ENCODE results near the gene SPTB.

DNA sequence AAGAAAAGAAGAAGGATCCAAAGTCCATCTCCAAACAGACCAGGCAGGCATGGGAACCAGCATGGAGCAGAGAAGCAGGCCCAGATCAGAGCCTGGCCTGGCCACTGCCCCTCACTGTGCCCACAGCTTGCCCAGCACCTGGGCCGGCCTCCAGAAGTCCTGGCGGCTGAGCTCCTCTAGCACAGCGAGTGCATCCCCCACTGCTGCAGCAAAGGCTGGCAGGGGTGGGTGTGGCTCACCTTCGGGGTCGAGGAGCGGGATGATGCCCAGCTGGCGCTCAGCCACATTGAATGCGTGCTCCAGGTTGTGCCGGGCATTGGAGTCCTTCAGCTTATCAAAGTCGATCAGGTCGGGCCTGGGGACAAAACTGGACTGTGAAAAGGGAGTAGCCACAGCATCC lies 78.7 kb downstream of the SPTB start:
- TF ChIP-seq EZH2 (IDR thresholded peaks at IDR 0.05; ENCODE audit: borderline replicate concordance, low read depth, low read length, severe bottlenecking) = no peak
- TF ChIP-seq CTCF (IDR thresholded peaks at IDR 0.05; ENCODE audit: borderline replicate concordance, extremely low read depth, low read length, poor library complexity, severe bottlenecking) = no peak

Measured in DND-41 (cell line).